ENCODE measurements around the gene SPATA31E1. TPM values are rescaled to one million over a fixed set of nuclear protein-coding genes. Genes with fewer than 3 reads are reported as not detected.

The SPATA31E1 gene
- total RNA-seq, 1 donor from 2014 or later, result not detected

GRCh38 chr9:87864915-87865314 is 17.8 kb upstream of the SPATA31E1 start:
- H3K27ac ChIP-seq, result no peak overlapping the region
- H3K9me3 ChIP-seq (ENCODE audit: low read depth), result no peaks in the 10 kb centered on the region
- no peak overlapping the region for H3K9ac ChIP-seq
- H3K4me1 ChIP-seq, result no peaks in the 10 kb centered on the region
- H3K27me3 Mint-ChIP-seq (ENCODE audit: insufficient read depth, low read depth), result peaks cover 4% of the 10 kb centered on the region
- TF ChIP-seq EZH2 (IDR thresholded peaks at IDR 0.05) (no peak), EZH2phosphoT487 (IDR thresholded peaks at IDR 0.05) (no peak), CTCF (IDR thresholded peaks at IDR 0.05) (no peak)
- no peaks in the 10 kb centered on the region for H4K20me1 ChIP-seq (ENCODE audit: low read depth)
- H2AFZ ChIP-seq (replicated peaks), result no peak overlapping the region
- peaks cover 22% of the 10 kb centered on the region for H3K9me3 Mint-ChIP-seq
- peaks cover 1% of the 10 kb centered on the region for H3K36me3 Mint-ChIP-seq
- H3K27ac Mint-ChIP-seq, result no peak overlapping the region
- H3K4me3 ChIP-seq, result no peak overlapping the region
- no peaks in the 10 kb centered on the region for H3K27me3 ChIP-seq
- no peaks in the 10 kb centered on the region for H3K79me2 ChIP-seq (ENCODE audit: low read depth)
- H3F3A ChIP-seq (ENCODE audit: low read depth), result no peaks in the 10 kb centered on the region
- no peaks in the 10 kb centered on the region for H3K36me3 ChIP-seq
- no peak overlapping the region for H3K4me2 ChIP-seq
- H3K4me1 Mint-ChIP-seq, result no peaks in the 10 kb centered on the region
- H3K4me3 Mint-ChIP-seq, result no peak overlapping the region
- DNase-seq (ENCODE audit: low spot score), result no peak

GRCh38 chr9:87865626-87866025 is 17.1 kb upstream of the SPATA31E1 start:
- Histone ChIP-seq H3K27ac (no peak overlapping the region), H3K27me3 (no peaks in the 10 kb centered on the region), H4K20me1 (ENCODE audit: low read depth) (no peaks in the 10 kb centered on the region), H3K36me3 (no peaks in the 10 kb centered on the region), H3K4me3 (no peak overlapping the region), H3F3A (ENCODE audit: low read depth) (no peaks in the 10 kb centered on the region), H3K79me2 (ENCODE audit: low read depth) (no peaks in the 10 kb centered on the region), H3K4me1 (no peaks in the 10 kb centered on the region), H3K9me3 (ENCODE audit: low read depth) (no peaks in the 10 kb centered on the region), H2AFZ (replicated peaks) (no peak overlapping the region), H3K9ac (no peak overlapping the region), H3K4me2 (no peak overlapping the region)
- H3K36me3 Mint-ChIP-seq, result peaks cover 1% of the 10 kb centered on the region
- H3K27me3 Mint-ChIP-seq (ENCODE audit: insufficient read depth, low read depth), result peaks cover 4% of the 10 kb centered on the region
- TF ChIP-seq CTCF (IDR thresholded peaks at IDR 0.05) (no peak), EZH2 (IDR thresholded peaks at IDR 0.05) (no peak), EZH2phosphoT487 (IDR thresholded peaks at IDR 0.05) (no peak)
- no peak for DNase-seq (ENCODE audit: low spot score)
- no peak overlapping the region for H3K4me3 Mint-ChIP-seq
- no peak overlapping the region for H3K27ac Mint-ChIP-seq
- H3K9me3 Mint-ChIP-seq, result peaks cover 17% of the 10 kb centered on the region
- H3K4me1 Mint-ChIP-seq, result no peaks in the 10 kb centered on the region

GRCh38 chr9:87867391-87867790 is 15.3 kb upstream of the SPATA31E1 start:
- H3K27ac Mint-ChIP-seq, result no peak overlapping the region
- H3K9me3 Mint-ChIP-seq, result peaks cover 9% of the 10 kb centered on the region
- Histone ChIP-seq H4K20me1 (ENCODE audit: low read depth) (no peaks in the 10 kb centered on the region), H3K79me2 (ENCODE audit: low read depth) (no peaks in the 10 kb centered on the region), H3K4me3 (no peak overlapping the region), H3K9me3 (ENCODE audit: low read depth) (no peaks in the 10 kb centered on the region), H2AFZ (replicated peaks) (no peak overlapping the region), H3K4me1 (no peaks in the 10 kb centered on the region), H3K9ac (no peak overlapping the region), H3F3A (ENCODE audit: low read depth) (no peaks in the 10 kb centered on the region), H3K27ac (no peak overlapping the region), H3K4me2 (no peak overlapping the region), H3K27me3 (no peaks in the 10 kb centered on the region), H3K36me3 (no peaks in the 10 kb centered on the region)
- no peak overlapping the region for H3K4me3 Mint-ChIP-seq
- peaks cover 6% of the 10 kb centered on the region for H3K27me3 Mint-ChIP-seq (ENCODE audit: insufficient read depth, low read depth)
- TF ChIP-seq EZH2phosphoT487 (IDR thresholded peaks at IDR 0.05) (no peak), CTCF (IDR thresholded peaks at IDR 0.05) (no peak), EZH2 (IDR thresholded peaks at IDR 0.05) (no peak)
- H3K4me1 Mint-ChIP-seq, result peaks cover 3% of the 10 kb centered on the region
- peaks cover 1% of the 10 kb centered on the region for H3K36me3 Mint-ChIP-seq
- no peak for DNase-seq (ENCODE audit: low spot score)
